Fibroblast of mammary gland (primary cell): Measurements from ENCODE around the gene SRP14.

ENCODE experiments used
- DNase-seq: peaks from one replicate; pipeline ENCODE4 v3.0.0-alpha.2; 2010; ENCODE audit warnings: low read depth
- H3K4me3 ChIP-seq: 2 replicates; pipeline ENCODE4 v1.5.1; 2011; ENCODE audit warnings: low read depth, mild to moderate bottlenecking, low read length, moderate library complexity; ENCODE audit not compliant: control insufficient read depth
- CTCF ChIP-seq: conservative IDR thresholded peaks from 2 replicates; pipeline ENCODE4 v1.5.1; 2011; ENCODE audit warnings: low read depth, low read length, inconsistent platforms; ENCODE audit not compliant: control insufficient read depth, insufficient read depth

The SRP14 gene

GRCh38 chr15:39987821-39988220 lies 51.2 kb downstream of the SRP14 start:
- H3K4me3 ChIP-seq: no peak overlapping the region
- DNase-seq: no peak
- TF ChIP-seq CTCF: no peak
